ENCODE results near the gene MAPKBP1. TPM values are rescaled to one million over a fixed set of nuclear protein-coding genes. Genes with fewer than 3 reads are reported as not detected.

Gene MAPKBP1
- total and polyA plus RNA-seq, 2 of the 8 experiments (the other 6 are each of a cell fraction or from before 2014, with no cell fraction given) = 4.3 to 11.3 TPM

GRCh38 chr15:41801185-41801584 is 26.9 kb downstream of the MAPKBP1 start (continued):
- TF ChIP-seq EZH2 (IDR thresholded peaks at IDR 0.05; ENCODE audit: low read depth, low read length, severe bottlenecking) = no peak
- TF ChIP-seq CHD2 (IDR thresholded peaks at IDR 0.05; ENCODE audit: low read length) = no peak

Measured in H1 (cell line).